ENCODE measurements around the gene TMEM132D. TPM values are rescaled to one million over a fixed set of nuclear protein-coding genes. Genes with fewer than 3 reads are reported as not detected.

The TMEM132D gene
- total RNA-seq, result 0.06 and 0.22 TPM in 2 replicates

DNA sequence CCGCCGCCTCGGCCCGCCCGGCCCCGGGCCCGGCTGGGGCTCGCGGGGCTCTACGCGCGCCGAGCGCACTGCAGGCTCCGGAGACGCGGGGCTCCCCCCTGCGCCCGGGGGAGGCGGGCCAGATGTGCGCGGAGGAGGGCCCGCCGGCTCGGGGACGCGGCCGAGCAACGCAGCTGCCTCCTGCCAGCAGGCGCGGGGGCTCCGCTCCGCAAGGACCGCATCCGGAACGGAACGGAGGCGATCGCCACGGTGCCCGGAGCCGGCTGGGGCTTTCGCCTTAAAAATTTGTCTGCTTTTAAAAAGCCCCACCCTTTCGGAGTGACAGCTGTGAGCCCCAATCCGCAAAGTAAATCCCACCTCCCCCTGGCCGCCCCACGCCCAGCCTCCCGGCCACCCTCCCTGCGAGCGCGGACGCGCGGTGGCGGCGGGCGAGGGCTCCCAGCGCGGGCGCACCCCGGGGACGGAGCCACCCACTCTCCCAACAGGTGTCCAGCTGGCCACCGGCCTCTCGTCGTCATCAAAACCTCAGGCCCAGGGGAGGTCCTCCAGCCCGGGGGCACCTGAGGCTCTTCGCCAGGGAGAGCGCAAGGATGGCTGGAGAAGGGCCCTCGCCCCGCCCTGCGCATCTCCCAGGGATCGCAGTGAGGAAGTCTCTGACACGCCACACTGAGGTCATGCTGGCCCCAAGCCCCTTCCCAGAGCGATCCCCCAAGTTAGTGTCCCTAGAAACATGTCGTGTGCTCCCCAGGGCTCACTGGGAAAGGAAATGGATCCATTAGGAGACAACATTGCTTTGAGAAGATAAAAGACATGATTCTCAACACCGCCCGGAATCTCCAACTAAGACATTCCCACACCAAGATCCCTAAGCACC, at the start of gene TMEM132D:
TMEM132D (minus strand) TSS at position 70 of the 874 bp plus-strand sequence.
- no peak for DNase-seq (ENCODE audit: low read depth)
- TF ChIP-seq CTCF (conservative IDR thresholded peaks at IDR 0.05; ENCODE audit: low read depth, low read length), result no peak
- no peak within 1 kb of the TSS for H3K4me3 ChIP-seq (ENCODE audit: low read depth, low read length)

DNA sequence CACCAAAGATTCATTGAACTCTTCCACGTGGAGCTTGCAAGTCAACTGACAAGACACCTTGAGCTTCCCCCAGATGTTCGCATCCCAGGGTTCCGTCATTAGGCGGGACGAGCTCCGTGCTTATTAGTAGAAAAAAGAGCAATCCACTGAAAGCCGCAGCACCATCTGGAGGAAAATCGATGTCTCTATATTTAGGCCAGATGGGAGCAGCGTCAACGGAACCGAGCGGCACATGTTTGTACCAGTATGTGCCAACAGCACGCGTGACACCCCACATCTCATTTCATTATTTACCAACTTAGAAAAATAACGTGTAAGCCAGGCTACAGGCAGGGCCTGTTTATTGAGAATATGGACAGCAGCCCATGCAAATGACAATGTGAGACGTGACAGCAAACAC, 45.8 kb upstream of the TMEM132D start:
- DNase-seq (ENCODE audit: low read depth), result no peak
- no peak for TF ChIP-seq CTCF (conservative IDR thresholded peaks at IDR 0.05; ENCODE audit: low read depth, low read length)
- no peak overlapping the region for H3K4me3 ChIP-seq (ENCODE audit: low read depth, low read length)

- no peak for DNase-seq (ENCODE audit: low read depth)
- TF ChIP-seq CTCF (conservative IDR thresholded peaks at IDR 0.05; ENCODE audit: low read depth, low read length), result no peak
- H3K4me3 ChIP-seq (ENCODE audit: low read depth, low read length), result no peak overlapping the region
Observed at GRCh38 chr12:129941618-129942017, 37.8 kb upstream of the TMEM132D start.

DNA sequence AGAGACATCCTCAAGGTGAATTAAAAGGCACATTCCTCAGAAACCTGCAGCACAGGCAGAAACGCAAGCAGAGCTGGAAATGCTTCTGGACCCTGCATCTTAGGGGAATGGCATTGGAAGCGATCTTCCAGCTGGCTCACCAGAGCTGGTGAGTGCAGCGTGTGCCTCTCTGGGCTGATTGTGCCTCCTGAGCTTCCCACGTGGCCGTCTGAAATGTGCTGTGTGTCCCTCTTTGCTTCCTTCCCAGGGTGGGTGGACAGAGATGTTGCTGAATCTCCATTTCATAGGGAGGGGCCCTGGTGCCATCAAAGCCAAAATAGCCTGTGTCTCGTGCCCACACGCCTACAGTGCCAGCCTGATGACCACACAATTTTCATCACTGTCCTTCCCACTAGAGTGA, 34.3 kb upstream of the TMEM132D start:
- H3K4me3 ChIP-seq (ENCODE audit: low read depth, low read length), result no peak overlapping the region
- TF ChIP-seq CTCF (conservative IDR thresholded peaks at IDR 0.05; ENCODE audit: low read depth, low read length), result no peak
- DNase-seq (ENCODE audit: low read depth), result no peak

- no peak for TF ChIP-seq CTCF (conservative IDR thresholded peaks at IDR 0.05; ENCODE audit: low read depth, low read length)
Observed at GRCh38 chr12:129937426-129937825, 33.6 kb upstream of the TMEM132D start.

DNA sequence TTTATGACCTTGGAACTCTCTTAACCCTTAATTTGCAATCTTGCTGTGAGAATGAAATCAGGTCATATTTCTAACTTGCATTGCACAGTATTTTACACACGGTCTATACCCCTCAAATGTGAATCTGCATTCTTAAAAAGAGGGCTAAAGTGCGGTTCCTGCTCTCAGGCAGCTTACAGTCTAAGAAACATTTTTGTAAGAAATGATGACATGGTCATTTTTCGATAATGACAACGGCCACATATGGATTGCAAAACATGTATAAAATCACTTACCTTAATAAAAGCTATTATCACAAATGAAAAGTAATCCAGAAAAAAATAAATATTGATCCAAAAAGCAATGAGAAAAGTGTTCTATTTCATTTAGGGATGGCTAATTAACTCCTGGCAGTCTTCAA, 24.8 kb upstream of the TMEM132D start:
- DNase-seq (ENCODE audit: low read depth), result no peak
- no peak overlapping the region for H3K4me3 ChIP-seq (ENCODE audit: low read depth, low read length)

More at GRCh38 chr12:129937426-129937825, 33.6 kb upstream of the TMEM132D start:
- no peak overlapping the region for H3K4me3 ChIP-seq (ENCODE audit: low read depth, low read length)
- no peak for DNase-seq (ENCODE audit: low read depth)

More for the DNA sequence above, 24.8 kb upstream of the TMEM132D start:
- TF ChIP-seq CTCF (conservative IDR thresholded peaks at IDR 0.05; ENCODE audit: low read depth, low read length), result no peak
